GM12801 (cell line): ENCODE measurements around the gene ZNF608.

Experiments used
- CTCF ChIP-seq: IDR thresholded peaks from one replicate; pipeline ENCODE4 v1.5.1; 2011; ENCODE audit warnings: control low read depth; ENCODE audit not compliant: insufficient read length; ENCODE audit errors: extremely low read depth

Gene ZNF608

GRCh38 chr5:124730381-124730780 lies 16.1 kb downstream of the ZNF608 start:
- TF ChIP-seq CTCF: no peak

GRCh38 chr5:124729720-124730359 lies 16.6 kb downstream of the ZNF608 start:
- TF ChIP-seq CTCF: no peak

GRCh38 chr5:124728968-124729332 lies 17.5 kb downstream of the ZNF608 start:
- no peak for TF ChIP-seq CTCF

- no peak for TF ChIP-seq CTCF
These were observed 18.0 kb downstream of the ZNF608 start for GRCh38 chr5:124728331-124728967.

- no peak for TF ChIP-seq CTCF
These were observed 19.6 kb downstream of the ZNF608 start for GRCh38 chr5:124726631-124727362.

- no peak for TF ChIP-seq CTCF
These were observed 20.7 kb downstream of the ZNF608 start for GRCh38 chr5:124725622-124726258.

- TF ChIP-seq CTCF: no peak
These were observed 21.4 kb downstream of the ZNF608 start for GRCh38 chr5:124725040-124725434.
